ENCODE results near the gene MBD3L2.
"Not testable (repeated sequence)": the region's sequence is repeated elsewhere in the genome, so short reads cannot be mapped to it uniquely, and the experiment has no call there.

MBD3L2 gene

DNA sequence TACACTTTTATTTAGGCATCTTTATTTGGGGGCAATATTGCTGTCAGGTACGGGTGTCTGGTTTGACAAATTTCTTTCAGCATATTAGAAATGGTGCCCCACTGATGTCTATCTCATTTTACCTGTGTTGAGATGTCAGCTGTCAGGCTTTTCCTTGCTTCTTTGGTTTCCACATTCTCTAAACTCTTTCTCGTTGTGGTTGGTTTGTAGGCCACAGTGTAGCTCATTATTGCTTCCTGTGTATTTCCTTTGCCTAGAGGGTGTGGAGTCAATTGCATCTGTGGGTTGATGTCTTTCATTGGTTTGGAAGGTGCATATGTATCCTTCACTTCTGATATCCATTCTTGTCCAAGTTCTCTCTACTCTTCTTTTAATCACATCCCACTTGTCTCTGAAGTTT lies 10.9 kb downstream of the MBD3L2 start:
- not testable (repeated sequence) for DNase-seq (ENCODE audit: low read depth in 2 of 2); H3K4me3 ChIP-seq (replicated peaks in 1 of 2; ENCODE audit: low read depth in 2 of 2, low read length in 2 of 2)

DNA sequence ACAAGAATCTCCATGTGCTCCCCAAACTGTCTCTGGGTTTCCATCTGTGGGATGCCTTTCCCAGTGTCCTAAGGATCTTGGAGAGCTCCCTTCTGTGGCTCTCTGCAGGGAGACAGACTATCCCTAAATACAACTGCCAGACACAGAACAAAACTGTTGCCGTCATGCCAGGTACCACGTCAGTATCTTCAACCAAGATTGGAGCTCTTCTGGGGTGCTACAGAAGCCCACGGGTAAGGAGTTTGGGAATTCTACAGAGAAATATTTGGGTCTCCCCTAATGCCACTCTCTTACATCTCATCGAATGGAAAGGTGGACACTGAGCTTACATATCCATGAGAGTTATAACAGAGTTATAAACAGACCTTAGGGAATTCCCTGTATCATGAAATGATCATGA lies 14.2 kb downstream of the MBD3L2 start:
- TF ChIP-seq, protein P1, sequence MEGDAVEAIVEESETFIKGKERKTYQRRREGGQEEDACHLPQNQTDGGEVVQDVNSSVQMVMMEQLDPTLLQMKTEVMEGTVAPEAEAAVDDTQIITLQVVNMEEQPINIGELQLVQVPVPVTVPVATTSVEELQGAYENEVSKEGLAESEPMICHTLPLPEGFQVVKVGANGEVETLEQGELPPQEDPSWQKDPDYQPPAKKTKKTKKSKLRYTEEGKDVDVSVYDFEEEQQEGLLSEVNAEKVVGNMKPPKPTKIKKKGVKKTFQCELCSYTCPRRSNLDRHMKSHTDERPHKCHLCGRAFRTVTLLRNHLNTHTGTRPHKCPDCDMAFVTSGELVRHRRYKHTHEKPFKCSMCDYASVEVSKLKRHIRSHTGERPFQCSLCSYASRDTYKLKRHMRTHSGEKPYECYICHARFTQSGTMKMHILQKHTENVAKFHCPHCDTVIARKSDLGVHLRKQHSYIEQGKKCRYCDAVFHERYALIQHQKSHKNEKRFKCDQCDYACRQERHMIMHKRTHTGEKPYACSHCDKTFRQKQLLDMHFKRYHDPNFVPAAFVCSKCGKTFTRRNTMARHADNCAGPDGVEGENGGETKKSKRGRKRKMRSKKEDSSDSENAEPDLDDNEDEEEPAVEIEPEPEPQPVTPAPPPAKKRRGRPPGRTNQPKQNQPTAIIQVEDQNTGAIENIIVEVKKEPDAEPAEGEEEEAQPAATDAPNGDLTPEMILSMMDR (IDR thresholded peaks at IDR 0.05; ENCODE audit: low read depth, low read length), result no peak
- DNase-seq (ENCODE audit: low read depth in 2 of 2), result no peak
- H3K4me3 ChIP-seq (replicated peaks in 1 of 2; ENCODE audit: low read depth in 2 of 2, low read length in 2 of 2), result no peak overlapping the region

DNA sequence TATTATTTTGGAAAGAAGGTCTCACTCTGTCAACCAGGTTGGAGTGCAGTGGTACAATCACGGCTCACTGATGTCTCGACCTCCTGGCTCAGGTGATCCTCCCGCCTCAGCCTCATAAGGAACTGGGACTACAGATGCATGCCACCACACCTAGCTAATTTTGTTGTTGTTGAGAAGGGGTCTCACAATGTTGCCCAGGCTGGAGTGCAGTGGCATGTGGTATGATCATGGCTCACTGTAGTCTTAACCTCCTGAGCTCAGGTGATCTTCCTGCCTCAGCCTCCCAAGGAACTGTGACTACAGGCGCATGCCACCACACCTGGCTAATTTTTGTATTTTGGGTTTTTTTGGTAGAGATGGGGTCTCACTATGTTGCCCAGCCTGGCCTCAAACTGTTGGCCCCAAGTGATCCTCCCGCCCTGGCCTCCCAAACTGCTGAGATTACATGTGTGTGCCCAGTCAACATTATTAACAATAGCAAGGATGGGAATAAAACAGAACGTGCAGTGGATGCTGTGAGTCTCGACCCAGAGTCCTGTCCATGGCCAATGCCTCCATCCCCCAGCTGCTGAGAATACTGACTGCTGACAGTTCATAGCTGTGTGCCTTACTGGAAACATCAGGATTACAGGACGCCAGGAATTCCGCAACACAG lies 14.8 kb downstream of the MBD3L2 start:
- H3K4me3 ChIP-seq (replicated peaks in 1 of 2; ENCODE audit: low read depth in 2 of 2, low read length in 2 of 2), result no peak overlapping the region
- DNase-seq (ENCODE audit: low read depth in 2 of 2), result no peak
- TF ChIP-seq, protein P1 (IDR thresholded peaks at IDR 0.05; ENCODE audit: low read depth, low read length), result no peak

DNA sequence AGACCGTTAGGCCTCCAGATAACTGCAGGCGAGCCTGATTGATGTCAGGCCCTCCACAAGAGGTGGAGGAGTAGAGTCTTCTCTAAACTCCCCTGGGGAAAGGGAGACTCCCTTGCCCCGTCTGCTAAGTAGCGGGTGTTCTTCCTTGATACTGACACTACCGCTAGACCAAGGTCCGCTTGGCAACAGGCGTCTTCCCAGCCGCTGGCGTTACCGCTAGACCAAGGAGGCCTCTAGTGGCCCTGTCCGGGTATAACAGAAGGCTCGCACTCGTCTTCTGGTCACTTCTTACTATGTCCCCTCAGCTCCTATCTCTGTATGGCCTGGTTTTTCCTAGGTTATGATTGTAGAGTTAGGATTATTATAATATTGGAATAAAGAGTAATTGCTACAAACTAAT lies 18.0 kb downstream of the MBD3L2 start:
- TF ChIP-seq, protein P1 (IDR thresholded peaks at IDR 0.05; ENCODE audit: low read depth, low read length), result peak; percentile 45
- not testable (repeated sequence) for H3K4me3 ChIP-seq (replicated peaks in 1 of 2; ENCODE audit: low read depth in 2 of 2, low read length in 2 of 2)
- peak; percentile 41 to 56 for DNase-seq (ENCODE audit: low read depth in 2 of 2)

DNA sequence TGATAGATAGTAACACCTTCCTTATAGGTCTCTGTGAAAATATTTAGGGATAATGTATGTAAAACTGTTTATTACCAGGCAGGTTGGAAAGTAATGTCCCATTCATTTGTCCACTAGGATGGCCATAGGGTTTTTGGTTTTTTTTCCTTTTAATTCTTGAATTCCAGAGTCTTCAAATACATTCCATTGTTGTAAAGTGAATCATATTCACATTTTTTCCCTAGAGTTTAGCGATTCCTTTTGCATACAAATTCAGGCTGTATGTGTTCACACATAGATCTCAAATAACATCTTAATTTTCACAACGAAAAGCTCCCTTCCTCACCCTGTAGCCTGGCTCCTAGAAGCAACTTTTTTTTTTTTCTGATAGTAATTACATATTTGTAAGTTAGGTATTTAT lies 18.6 kb downstream of the MBD3L2 start:
- H3K4me3 ChIP-seq (replicated peaks in 1 of 2; ENCODE audit: low read depth in 2 of 2, low read length in 2 of 2), result no peak overlapping the region
- TF ChIP-seq, protein P1 (IDR thresholded peaks at IDR 0.05; ENCODE audit: low read depth, low read length), result no peak
- peak in 1 of 2 donors; percentile 45 for DNase-seq (ENCODE audit: low read depth in 2 of 2)

DNA sequence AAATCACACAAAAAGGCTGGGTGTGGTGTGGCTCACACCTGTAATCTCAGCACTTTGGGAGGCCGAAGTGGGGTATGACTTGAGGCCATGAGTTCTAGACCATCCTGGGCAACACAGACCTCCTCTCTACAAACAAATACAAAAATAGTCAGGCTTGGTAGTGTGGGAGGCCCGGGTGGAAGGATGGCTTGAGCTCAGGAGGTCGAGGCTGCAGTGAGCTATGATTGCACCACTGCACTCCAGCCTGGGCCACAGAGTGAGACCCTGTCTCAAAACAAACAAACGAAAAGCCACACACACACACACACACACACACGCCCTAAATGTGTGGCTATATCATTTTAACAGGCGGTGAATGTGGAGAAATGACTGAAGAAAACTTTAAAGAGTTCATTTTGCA lies 19.5 kb downstream of the MBD3L2 start:
- H3K4me3 ChIP-seq (replicated peaks in 1 of 2; ENCODE audit: low read depth in 2 of 2, low read length in 2 of 2), result no peak overlapping the region
- no peak for DNase-seq (ENCODE audit: low read depth in 2 of 2)
- TF ChIP-seq, protein P1 (IDR thresholded peaks at IDR 0.05; ENCODE audit: low read depth, low read length), result no peak

DNA sequence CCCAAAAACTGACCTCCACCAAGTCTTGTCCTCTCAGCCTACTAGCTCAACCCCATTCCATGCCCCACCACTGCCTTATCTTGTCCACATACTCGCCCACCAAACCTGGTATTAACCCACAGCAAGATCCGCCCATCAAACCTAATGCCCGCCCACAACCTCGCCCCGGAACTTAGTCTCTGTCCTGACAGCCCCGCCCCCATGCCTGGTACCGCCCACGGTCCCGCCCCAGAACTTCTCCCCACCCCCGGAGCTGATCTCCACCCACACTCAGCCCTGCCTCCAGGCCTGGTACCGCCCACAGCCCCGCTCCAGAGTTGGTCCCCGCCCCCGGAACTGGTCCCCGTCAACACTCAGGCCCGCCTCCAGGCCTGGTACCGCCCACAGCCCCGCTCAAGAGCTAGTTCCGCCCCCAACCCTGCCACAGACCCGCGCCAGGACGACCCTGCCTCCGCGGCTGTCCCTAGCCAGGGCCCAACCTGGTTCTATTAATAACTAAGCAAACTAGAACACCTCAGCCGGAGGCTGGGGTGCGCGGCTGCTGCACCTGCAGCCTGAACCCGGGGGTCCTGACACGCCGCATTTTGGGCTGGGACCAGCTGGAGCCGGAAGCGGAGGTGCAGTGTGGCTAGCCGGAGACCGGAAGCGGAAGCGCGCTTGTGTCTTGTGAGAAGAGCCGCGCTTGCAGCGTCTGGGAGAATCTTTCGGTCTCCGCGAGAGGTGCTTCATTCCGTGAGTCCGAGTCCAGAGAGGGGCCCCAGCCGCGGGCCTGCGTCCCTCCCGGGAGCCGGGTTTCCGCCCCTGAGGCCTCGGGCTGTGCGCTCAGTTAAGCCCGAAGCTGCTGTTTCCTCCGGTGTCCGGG lies 20.2 kb downstream of the MBD3L2 start, which contains the start of gene ZNF557:
ZNF557 (plus strand) TSS at position 662 of the 862 bp plus-strand sequence. CDS start 5,372 bp downstream, outside the sequence.
- peak within 1 kb of the TSS; percentile 96 to 98 for H3K4me3 ChIP-seq (replicated peaks in 1 of 2; ENCODE audit: low read depth in 2 of 2, low read length in 2 of 2)
- DNase-seq (ENCODE audit: low read depth in 2 of 2), result peak; percentile 98

More for the DNA sequence above, 20.2 kb downstream of the MBD3L2 start, which contains the start of gene ZNF557:
- TF ChIP-seq, protein P1 (IDR thresholded peaks at IDR 0.05; ENCODE audit: low read depth, low read length), result no peak

Measured in cardiac fibroblast (primary cell).